Medulla oblongata (tissue), 1 donor: Measurements from ENCODE around the gene FOXP1.
"Not testable (repeated sequence)": the region's sequence is repeated elsewhere in the genome, so short reads cannot be mapped to it uniquely, and the experiment has no call there.

Experiments used
- DNase-seq: peaks from one replicate; pipeline ENCODE4 v3.0.0-alpha.2; 2015; ENCODE audit errors: extremely low spot score

The FOXP1 gene

DNA sequence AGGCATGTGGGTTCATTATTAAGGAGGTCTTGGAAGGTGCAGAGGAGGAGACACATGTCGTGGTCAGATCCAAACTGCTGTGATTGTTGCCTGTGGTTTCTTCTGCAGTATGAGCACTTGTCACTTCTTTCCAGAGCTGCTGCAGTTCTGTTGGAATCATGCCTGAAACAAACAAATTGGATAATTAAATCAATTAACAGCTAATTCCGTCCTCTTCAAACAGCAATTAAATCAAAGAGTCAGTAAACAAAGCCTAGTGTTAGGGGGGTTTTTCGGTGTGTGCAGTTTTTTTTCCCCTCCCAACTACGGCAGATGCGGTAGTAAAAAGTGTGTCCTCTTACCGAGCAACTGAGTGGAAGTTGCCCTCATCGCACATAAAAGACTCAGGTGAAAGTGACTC, 542.2 kb downstream of the FOXP1 start:
- no peak for DNase-seq

DNA sequence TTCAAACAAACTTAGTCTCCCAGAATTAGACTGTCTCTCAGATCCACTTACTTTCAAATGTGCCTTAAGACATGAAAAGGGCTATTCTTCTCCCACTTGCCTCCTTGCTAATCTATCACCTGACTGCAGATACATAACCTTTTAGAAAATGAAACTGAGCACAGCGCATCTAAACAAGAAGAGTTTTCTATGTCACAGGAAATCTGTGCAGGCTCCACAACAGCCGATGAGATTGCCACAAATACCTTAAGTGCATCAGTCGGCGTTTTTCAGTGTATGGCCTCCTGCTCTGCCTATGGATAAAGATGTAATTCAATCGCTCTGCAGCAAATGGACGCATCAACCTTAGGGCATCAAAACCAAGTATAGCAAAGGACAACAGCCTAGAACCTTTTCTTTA, 544.2 kb downstream of the FOXP1 start:
- no peak for DNase-seq

DNA sequence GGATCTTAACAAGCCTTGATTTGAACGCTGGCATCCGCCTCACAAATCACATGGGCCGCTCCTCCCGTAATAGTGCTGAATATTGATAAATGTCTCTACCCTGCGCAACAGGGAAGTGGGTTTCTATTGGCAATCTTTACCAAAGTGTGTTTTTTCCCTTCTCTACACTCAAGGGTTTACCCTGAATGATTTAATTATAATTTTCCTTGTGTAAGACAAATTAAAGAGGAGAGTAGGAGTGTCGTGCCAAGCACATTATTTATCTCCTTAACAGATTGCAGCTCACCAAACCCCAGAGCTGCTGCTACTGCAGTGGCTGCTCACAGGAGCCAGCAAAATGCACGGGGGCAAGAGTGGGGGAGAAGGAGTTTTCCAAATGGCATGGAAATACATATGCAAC, 545.8 kb downstream of the FOXP1 start:
- no peak for DNase-seq

DNA sequence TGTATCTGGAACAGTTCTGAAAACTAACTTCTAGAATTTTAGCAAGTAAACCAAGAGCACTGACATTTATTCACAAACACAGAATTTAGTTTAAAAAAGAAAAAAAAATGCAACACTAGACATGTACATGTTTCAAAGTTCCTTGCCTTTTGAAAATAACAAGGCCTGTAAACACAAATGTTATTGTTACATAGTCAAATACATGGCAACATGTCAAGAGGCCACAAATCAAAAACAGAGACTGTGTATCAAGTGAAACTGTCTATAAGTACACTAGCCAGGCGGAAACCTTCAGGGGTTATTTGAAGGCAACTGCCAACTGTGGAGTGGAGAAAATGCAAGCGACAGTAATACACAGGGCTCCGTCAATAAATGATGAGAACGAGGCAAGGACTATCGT, 547.6 kb downstream of the FOXP1 start:
- DNase-seq, result no peak

DNA sequence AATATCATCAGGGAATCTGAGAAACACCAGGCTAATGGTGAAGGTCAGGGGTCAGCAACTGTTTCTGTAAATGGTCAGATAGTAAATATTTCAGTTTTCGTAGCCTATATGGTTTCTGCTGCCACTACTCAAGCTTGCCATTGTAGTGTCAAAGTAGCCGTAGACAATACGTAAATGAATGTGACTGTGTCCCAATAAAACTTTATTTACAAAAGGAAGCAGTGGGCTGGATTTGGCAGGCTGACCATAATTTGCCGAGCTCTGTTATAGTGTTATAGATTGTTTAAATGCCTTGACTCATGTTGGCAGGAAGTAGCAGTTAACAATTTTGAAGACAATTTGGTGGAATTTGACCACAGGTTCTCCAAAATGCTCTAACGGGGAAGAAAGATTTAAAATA, 548.2 kb downstream of the FOXP1 start:
- no peak for DNase-seq

DNA sequence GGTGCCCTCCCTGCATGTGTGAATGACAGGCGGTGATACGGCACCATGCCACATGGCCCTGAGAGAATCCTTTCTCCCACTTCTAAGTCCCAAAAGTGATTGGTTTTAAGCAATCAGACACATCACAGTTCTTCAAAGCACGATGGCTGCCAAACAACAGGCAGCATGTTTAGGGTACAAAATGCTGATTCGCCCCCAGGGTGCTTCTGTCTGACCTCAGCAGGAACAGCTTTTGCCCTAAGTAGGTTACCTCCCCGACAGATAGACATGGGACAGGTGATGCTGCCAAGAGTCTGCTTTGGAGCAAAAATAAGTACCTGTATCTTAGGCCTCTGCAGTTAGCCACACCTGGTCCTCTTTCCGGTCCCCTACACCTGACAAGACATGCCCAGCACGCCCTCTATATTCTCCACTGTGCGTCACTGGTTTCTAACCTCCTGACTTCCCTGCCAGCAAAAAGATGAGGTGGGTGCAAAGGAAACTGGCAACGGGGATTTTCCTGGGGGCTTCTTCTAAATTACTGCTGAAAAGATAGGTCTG, 549.8 kb downstream of the FOXP1 start:
- no peak for DNase-seq

DNA sequence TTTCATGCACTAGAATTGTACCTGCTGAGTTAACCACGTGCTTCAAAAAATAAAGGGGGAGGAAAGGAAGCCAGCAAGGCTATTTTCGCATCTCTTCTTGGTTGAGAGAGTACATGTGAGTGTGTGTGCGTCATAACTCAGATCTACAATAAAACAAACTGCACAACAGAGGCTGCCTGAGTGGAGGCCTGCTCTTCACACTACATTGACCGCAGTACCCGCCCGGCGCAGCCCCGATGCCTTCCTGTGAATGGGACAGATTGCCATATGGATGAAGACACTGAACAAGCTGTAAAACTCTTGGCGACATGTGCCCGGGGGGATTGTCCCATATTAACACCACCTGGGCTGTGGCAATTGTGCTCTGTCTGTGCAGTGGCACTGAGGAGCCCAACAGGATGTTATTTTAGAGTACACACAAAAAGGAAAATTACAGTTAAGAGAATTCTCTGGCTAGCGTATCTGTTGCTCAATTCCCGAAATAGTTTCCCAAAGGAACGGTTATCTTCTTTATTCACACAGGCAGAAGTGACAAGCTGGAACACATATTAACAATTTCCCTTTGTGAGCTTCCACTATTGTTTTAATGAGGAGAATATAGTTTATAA, 551.5 kb downstream of the FOXP1 start:
- no peak for DNase-seq

DNA sequence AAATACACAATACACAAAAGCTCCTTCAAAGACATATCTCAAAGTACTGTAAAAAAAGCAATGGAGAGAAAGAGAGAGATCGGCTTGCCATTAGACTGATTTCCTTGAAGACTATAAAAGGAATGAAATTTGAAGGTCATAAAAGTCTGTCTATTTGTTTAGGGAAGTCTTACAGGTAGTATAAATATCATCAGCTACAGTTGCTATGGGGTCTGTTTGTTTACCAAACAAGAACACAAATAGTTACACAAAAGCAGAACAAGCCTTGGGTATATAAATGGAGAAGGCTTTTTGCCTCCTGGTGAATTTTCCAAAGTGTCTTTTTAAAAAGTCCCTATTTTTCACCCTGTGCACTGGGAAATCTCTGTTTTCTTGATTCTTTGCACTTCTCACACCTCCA, 552.3 kb downstream of the FOXP1 start:
- no peak for DNase-seq

DNA sequence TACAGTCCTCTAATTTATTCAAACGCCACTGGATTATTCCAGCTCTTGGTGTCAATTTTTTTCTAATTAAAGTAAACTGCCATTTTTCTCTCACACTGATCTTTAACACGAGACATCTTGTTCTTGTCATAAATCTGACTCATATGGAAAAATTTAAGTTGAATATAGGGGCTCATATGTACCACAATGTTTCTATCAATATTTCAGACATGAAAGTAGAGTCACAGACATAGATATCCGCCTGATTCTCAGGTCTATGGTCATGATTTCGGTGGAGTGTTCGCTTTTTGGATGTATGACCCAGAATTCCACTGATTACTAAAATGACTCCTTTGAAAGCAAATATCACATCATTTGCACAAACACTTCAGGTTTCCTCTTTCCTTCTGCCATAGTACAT, 552.8 kb downstream of the FOXP1 start:
- DNase-seq, result no peak

DNA sequence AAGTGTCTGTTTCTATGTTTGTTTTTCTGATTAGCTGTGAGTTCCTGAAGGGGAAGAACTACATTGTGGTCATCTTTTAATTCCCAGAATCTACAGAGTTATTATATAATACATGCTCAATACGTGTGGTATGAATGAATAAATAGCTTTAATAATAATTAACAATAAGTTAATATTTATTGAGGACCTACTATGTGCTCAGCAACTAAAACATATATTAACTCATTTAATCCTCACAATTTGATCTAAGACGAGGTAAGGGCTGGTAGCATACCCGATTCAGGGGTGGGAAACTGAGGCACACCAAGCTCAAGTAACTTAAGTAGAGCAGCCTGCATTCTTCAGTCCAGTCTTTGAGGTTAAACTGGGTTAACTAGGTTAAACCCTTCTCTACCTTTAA, 553.8 kb downstream of the FOXP1 start:
- no peak for DNase-seq

DNA sequence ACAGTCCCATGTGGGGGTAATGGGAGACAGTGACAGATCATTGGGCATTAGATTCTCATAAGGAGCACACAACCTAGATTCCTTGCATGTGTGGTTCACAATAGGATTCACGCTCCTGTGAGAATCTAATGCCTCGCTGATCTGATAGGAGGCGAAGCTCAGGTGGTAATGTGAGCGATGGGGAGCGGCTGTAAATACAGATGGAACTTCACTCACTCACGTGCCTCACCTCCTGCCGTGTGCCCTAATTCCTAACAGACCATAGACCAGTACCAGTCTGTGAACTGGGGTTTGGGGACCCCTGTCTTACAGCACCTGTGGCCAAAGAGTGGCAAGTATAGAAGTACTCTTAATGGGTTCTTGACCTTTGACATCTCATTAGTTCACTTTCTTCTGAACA, 554.7 kb downstream of the FOXP1 start:
- no peak for DNase-seq

DNA sequence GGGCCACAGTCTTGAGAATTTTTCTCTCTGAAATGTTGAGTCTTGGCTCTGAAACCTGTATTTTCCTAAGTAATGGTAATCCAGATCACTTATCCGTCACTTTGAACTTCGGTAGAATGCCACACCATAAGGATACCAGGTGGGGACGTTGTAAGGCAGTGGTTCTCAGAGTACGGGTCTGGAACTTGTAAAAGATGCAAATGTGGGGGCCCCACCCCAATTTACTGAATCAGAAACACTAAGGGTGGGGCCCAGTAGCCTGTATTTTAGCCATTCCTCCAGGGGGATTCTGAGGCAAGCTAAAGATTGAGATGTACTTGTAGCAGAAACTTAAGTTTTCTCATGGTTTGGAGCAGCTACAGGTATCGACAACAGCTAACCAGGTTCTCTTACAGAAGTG, 555.3 kb downstream of the FOXP1 start:
- no peak for DNase-seq

DNA sequence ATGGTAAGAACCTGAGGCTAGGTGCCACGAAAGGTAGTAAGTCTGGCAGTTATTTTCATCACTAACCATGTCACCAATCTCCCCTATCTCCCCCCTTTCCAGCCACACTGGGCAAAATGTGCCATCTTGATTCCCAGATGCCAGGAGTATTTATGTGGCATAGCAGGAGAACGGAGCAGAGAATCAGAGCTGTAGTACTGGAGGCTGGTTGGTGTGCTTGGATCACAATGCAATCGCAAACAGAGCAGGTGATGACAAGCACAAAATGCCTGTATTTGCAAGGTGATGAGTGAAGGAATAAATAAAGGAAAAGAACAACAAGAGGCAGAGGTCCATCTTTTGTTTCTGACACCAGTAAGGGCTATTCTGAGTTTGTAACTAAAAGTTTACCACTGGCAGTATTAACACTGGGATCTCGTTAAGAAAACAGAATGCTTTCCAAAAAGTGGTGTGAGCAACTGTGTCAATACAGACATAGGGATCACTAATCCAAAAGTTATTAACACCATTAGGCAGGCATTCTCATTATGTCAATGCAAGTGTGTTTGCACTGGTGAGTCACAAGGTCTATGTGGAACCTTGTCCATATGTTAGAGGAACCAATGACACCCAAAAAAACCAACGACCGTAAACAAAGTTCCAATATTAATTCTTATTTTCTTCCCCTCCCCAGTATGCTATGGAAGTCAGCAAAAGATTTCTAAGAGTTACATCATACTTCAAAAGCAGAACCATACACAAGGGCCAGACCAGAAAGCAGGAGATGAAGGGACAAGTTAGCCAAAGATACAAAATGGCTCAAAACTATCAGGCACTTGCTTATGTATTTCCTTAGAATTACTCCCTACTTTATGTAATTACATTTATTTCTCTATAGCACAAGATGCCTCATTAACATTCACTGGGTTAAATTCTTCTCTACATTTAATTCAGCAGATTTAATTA, 556.6 kb downstream of the FOXP1 start:
- no peak for DNase-seq

DNA sequence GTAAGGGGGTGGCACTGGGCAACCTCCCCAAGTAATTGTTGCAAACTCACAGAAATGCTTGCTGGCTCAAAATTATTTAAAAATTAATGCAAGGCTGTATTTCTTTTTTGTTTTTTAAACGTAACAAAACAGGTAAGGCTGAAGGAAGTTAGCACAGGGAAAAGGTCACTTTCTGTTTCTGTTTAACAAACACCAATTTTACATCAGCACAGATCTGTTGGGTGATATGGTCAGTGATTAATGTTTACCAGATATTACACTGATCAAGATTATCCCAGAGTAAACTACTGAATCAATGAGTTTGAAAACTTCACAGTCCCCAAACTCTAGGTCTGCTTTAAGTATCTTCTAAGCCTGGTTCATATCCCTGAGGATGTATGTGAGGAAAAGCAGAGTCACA, 558.0 kb downstream of the FOXP1 start:
- DNase-seq, result no peak

DNA sequence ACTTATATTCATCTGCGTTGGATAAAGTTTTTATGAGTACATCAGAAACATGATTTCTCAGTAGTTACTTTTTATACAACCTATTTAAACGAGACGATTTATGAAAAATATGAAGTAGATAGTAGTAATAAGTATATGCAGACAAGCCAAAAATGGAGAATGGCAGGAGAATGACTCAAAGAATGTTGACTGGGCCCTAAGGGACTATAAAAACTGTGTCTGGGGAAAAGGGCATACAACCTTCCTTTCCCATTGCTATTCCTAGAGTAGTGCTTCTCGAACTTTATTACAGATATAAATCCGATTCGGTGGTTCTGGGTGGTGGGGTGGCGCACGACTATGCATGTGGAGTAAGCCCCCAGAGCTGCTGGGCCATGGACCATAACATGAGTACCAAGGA, 558.5 kb downstream of the FOXP1 start:
- DNase-seq, result no peak

DNA sequence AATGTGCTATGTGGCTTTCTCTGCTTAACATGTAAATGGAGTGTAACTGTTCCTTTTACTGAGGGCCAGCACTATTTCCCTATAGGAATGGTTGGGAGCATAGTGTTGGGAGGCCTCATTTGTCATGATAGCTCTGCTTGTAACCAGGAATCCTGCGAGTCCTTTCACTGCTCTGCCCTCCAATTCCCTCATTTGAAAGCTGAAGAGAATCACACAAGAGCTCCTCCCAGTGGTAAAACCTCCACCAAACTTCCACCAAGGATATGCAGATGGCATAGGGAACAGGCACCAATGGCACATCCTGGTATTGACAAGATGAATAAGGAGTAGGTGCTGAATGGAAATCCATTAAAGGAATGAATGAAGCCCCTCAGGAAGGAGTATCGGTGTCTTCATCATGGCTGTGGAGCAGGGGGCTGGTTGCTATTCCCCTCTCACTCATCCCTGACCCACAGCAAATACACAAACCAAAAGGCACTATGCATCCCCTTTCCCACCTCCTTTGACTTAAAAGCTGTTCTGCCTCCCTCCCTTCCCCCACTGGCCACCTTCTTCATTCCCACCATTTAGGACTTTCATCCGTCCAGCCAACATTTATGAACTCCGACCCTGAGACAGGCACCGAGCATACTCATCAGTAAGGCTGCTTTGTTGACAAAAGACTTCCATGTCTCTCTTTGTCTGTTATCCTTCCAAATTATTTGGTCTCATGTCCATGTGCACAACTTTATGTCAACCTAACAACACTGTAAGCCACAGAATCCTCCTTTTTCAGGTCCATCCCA, 560.8 kb downstream of the FOXP1 start:
- peak; percentile 78 for DNase-seq

DNA sequence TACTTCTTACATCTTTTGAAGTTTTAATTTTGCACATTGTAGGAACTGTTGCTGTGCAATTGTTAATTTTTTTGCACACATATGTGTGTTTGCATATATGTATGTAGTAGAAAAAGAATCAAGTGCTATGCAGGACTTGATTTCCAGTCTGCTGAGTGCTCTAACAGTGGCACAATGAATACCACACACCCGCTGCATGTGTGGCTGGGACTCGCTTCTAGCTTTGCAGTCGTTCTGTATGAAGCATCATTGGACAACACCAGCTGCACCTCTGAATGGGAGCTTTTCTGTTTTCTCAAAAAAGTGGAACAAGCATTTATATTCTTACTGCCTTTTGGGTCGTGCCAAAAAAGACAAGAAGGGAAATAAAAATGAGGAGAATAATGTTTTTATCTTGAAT, 564.7 kb downstream of the FOXP1 start:
- peak; percentile 81 for DNase-seq

DNA sequence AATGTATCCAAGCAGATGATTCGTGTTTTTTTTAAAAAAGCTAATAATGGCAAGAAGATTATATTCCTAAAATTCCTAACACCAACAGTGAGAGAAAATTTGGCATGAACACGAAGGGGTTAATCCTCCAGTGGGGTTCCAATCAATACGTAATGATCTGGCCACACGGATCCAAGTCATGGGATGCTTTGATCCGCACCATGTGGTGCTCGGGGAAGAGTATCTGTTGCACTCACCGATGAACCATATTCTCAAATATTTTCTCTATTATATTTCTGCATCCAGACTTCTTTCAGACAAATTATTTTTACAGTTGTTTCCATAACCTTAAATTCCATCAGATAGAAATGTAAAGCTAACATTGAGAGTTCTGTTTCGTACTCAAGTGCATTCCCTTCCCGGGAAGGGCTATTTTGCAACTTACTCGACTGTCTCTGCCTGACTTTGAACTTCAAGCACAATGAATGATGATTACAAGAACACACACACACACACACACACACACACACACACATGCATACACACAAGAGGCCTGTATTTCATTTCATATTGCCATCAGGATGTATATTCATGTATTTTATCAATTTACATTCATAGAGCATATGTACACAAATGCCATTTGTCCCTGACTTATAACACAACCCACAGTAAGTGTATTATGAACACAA, 567.2 kb downstream of the FOXP1 start:
- DNase-seq, result no peak

DNA sequence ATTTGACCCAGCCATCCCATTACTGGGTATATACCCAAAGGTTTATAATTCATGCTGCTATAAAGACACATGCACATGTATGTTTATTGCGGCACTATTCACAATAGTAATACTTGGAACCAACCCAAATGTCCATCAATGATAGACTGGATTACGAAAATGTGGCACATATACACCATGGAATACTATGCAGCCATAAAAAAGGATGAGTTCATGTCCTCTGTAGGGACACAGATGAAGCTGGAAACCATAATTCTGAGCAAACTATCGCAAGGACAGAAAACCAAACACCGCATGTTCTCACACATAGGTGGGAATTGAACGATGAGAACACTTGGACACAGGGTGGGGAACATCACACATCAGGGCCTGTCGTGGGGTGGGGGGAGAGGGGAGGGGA, 568.9 kb downstream of the FOXP1 start:
- not testable (repeated sequence) for DNase-seq

DNA sequence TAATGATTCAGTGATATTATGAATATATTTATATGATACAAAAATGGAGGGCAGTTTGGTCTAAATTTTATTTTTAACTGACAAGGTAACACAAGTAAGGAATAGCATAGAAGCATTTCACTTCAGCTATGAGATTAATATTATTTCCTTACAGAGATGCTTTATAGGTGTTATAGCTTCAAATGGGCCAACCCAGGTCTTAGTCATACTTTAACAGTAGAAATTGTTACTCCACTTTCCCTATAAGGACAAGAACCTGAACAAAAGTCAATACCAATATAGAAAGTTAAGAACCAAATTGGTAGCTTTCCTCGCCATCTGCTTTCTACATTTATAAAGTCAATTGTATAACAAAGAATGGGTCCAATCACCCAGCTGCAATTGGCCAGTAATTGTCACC, 570.6 kb downstream of the FOXP1 start:
- no peak for DNase-seq

DNA sequence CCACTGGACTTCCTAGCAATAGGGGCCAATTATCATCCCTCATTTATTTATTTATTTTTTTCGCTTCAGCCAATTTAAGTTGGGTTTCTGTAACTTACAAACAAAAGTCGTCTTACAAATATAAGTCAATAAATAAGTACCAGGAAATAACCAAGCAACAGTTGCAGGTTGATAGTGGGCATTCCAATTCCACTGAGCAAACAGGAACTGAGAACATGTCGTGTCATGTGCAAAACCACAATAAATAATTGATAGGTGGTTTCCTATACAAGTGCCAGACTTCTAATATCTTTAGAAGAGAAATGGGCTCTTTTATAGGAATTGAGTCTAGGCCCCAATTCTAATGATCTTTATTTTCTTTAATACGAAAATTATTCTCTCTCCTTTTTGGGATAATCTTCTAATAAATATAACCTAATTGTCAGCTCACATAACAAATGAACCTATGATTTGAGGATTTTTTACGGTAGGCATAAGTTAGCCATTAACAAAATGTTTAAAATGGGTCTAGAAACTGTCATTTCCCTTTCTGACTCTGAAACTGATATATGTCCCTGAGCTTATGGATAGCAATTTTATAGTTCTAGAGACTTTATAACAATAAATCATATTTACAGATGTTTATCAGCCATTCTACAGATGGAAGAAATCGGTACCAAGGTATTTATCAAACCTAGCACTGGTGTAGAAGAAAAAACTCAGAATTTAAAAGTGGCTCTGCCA, 571.8 kb downstream of the FOXP1 start:
- DNase-seq, result no peak
